ENCODE data around the gene FBXO24.

The FBXO24 gene

DNA sequence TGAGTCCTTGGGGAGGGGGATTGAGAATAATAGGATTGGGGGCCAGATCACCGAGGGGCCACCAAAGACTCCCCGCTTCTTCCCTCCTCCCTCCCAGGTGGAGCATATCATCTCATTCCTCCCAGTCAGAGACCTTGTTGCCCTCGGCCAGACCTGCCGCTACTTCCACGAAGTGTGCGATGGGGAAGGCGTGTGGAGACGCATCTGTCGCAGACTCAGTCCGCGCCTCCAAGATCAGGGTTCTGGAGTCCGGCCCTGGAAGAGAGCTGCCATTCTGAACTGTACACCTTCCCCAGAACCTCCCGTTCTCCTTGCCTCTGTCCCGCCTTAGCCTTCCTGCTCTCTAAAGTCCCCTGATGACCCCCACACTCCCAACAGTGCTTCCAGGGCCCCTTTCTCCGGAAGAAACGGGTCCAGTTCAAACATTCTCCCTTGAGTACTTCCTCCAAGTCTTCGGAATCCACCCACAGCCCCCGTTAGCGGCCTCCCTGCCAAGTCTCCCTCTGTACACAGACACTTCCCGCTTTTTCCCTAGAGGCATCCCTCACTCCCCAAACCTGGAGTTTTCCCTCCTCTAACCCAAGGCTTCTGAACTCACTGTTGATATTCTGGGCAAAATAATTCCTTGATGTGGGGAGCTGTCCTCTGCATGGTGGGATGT is 4.1 kb downstream of the FBXO24 start:
- no peak for TF ChIP-seq ZFX (IDR thresholded peaks at IDR 0.05; ENCODE audit: borderline replicate concordance)
- no peak for TF ChIP-seq CTCF (IDR thresholded peaks at IDR 0.05)

GRCh38 chr7:100591596-100591995 is 5.5 kb downstream of the FBXO24 start:
- TF ChIP-seq ZFX (IDR thresholded peaks at IDR 0.05; ENCODE audit: borderline replicate concordance): no peak
- no peak for TF ChIP-seq CTCF (IDR thresholded peaks at IDR 0.05)
- no peak overlapping the region for H3K27ac ChIP-seq

More for the DNA sequence above, 4.1 kb downstream of the FBXO24 start:
- H3K27ac ChIP-seq: no peak overlapping the region

DNA sequence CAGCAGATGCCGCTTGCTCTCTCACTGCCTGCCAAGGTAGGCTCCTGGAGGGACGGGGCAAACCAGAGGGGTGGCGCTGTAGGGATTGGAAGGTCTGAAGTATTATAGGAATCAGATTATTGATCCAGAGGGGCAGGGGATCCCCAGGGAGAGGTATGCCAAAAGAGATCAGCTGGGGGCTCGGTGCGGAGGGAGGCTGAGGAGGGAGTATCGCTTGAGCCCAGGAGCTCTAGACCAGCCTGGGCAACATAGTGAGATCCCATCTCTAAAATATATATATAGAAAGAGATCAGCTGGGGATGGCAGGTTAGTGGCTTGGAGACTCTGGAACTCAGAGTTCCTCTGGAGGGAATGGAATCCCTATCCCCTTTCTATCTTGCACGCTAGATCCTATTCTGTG is 9.1 kb downstream of the FBXO24 start:
- no peak overlapping the region for H3K27ac ChIP-seq
- TF ChIP-seq ZFX (IDR thresholded peaks at IDR 0.05; ENCODE audit: borderline replicate concordance) (no peak), CTCF (IDR thresholded peaks at IDR 0.05) (no peak)

DNA sequence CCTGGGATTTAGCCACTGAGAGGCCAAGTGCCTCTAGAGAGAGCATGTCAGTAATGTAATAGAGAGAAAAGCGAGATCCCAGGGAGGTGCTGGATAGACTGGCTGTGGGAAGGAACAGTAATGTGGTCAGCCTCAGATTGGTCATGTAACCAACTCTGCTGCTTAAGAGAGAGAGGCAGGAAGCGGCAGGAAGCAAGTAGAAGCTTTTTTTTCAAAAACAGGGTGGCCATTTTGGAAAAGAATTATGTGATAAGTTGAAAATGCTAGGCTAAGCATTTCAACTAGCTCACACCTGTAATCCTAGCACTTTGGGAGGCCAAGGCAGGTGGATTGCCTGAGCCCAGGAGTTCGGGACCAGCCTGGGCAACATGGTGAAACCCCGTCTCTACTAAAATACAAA is 12.3 kb downstream of the FBXO24 start:
- H3K27ac ChIP-seq: no peak overlapping the region
- TF ChIP-seq ZFX (IDR thresholded peaks at IDR 0.05; ENCODE audit: borderline replicate concordance) (no peak), CTCF (IDR thresholded peaks at IDR 0.05) (no peak)

DNA sequence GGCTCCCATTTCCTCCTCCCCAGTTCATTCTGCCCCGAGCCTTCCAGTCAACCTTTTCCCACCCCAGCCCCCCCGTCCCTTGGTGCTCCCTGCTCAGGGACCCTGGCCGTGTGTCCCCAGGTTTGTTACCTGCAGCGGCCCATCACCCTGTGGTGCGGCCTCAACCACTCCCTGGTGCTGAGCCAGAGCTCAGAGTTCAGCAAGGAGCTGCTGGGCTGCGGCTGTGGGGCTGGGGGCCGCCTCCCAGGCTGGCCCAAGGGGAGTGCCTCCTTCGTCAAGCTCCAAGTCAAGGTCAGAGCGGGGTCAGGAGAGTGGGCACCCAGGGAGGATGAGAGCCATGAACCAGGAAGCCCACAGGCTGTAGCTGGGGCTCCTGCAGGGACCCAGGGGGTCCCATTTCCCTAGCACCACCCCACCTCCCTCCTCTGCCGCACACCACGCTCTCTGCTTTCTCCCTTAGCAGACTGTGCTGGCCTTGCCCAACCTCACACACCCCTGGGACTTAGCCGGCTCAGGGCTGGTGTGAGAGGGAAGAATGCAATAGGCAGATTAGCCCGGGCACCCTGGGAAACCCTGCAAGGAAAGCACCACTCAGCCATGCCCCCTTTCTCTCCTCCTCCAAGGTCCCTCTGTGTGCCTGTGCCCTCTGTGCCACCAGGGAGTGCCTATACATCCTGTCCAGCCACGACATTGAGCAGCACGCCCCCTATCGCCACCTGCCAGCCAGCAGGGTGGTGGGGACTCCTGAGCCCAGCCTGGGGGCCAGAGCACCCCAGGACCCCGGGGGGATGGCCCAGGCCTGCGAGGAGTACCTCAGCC is 14.0 kb downstream of the FBXO24 start:
- no peak overlapping the region for H3K27ac ChIP-seq
- TF ChIP-seq ZFX (IDR thresholded peaks at IDR 0.05; ENCODE audit: borderline replicate concordance) (no peak), CTCF (IDR thresholded peaks at IDR 0.05) (peak; percentile 44)

GRCh38 chr7:100600730-100601038 is 14.6 kb downstream of the FBXO24 start:
- TF ChIP-seq CTCF (IDR thresholded peaks at IDR 0.05): peak; percentile 19
- TF ChIP-seq ZFX (IDR thresholded peaks at IDR 0.05; ENCODE audit: borderline replicate concordance): no peak
- no peak overlapping the region for H3K27ac ChIP-seq

Data from 22Rv1 (cell line).